GM19025 (cell line): ENCODE measurements around the gene DDI2.

ENCODE experiments used
- ATAC-seq: cut with Tn5 transposase; IDR thresholded peaks from one replicate; pipeline ENCODE4 v1.9.1; 2021; ENCODE audit warnings: mild to moderate bottlenecking, low read depth, moderate library complexity; ENCODE audit not compliant: unreplicated experiment

The DDI2 gene

DNA sequence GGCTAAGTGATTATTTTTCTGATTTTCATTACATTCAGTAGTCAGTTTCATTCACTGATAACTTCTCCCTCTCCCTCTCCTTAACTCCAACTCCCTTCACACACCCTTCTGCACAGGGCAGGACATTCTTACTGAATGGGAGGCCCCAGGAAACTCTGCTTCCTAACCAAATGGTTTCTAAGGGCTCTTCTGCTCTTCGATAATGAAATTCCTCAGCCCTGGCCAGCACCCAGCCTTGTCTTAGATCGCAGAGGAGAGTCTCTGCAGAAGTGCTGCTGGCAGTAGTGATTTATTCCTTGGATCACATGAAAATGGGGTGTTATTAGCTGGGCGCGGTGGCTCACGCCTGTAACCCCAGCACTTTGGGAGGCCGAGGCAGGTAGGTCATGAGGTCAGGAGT lies 83.2 kb downstream of the DDI2 start:
- ATAC-seq, result no peak

DNA sequence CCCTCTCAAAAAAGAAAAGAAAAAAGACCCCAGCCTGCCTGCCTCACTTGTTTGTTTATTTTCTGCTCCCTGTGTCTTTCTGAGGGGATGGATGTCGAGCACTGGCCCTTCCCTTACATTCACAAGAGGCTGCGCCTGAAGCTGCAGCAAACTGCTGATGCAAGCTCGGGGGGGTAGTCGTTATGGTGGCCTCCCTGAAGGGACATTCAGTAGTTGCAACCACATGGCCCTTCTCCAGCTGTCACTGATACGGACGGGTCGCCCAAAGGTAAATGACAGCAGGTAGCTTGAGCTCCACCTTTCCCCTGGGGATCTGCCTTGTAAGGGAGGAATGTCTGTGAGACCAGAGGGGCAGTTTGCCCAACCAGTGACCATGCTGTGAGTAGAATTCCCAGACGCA lies 84.5 kb downstream of the DDI2 start:
- no peak for ATAC-seq

DNA sequence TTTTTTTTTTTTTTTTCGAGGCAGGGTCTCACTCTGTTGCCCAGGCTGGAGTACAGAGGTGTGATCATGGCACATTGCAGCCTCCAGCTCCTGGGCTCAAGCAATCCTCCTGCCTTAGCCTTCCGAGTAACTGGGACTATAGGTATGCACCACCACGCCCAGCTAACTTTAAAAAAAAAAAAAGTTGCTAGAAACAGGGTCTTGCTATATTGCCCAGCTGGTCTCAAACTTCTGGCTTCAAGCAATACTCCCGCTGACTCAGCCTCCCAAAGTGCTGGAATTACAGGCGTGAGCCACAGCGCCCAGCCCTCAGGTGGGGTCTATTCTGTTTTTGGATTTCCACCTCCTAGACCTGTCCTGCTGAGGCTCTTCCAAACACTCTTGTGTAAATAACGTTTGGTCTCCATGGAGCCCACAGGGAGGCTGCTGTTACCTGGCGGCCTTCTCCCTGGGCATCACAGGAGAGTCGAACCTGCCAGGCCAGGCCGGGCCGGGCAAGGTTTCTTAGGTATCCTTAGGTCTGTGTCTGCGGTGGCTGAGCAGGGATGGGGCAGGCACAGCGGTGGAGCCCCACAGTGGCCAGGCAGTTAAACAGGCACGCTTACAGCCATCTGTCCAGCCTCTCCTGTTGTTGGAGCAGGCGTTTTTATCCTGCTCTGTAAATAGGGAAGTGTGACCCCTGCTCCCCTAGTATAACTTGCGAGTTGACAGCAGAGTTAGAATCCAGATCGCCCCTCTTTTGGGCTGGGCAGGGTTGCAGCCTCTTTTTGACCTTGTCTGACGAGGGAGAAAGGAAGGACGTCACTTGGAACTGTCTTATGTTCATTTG lies 85.7 kb downstream of the DDI2 start:
- no peak for ATAC-seq

DNA sequence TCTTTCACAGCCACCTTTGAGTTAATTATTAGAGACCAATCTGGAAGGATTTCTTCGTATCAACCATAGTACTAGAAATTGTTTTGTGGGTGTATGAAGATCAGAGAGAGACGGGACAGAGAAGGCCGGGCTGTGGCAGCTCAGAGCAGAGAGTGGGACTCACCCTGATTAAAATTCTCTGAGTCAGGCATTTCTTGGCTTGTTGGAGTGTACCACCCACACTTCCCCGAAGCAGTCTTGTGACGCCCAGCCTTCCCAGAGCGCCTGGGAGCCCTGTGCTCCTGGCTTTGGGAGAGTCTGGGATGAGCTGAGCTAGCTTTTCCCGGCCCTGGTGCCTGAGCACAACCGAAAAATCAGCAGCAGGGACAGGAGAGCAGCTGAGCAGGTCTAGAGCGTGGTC lies 86.3 kb downstream of the DDI2 start:
- ATAC-seq, result no peak

DNA sequence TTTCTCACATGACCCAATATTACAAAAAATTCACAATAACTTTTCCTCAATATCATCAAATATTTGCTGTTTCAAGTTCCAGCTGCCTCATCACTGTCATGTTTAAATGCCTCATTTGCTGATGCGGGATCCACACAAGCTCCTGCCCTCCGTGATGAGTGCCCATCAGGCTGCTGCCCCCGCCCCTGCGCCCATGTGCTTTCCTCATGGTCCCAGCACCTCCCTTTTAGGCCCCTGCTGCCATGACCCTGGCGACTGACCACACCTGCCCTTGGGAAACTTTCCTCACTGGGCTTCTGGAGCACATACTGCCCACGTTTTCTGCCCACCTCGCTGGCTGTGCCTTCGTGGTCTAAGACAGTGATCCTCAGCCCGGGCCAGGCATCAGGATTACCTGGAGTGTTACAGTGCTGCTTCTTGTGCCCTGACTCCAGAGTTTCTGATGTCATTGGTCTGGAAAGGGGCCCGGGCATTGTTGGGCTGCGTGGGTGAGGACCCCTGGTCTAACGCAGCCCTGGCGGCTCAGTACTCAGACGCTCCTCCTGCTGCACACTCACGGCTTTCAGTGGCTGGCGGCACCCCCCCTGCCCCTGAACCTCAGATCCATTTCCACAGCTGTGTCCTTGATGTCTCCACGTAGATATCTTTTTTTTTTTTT lies 87.4 kb downstream of the DDI2 start:
- ATAC-seq, result no peak

DNA sequence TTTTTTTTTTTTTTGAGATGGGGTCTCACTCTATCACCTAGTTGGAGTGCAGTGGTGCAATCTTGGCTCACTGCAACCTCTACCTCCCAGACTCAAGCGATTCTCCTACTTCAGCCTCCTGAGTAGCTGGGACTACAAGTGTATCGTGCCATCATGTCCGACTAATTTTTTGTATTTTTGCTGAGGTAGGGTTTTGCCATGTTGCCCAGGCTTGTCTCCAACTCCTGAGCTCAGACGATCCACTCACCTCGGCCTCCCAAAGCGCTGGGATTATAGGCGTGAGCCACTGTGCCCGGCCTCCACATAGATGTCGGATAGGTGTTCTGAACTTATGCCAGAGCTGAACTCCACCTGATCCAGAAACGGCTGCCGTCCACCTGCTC lies 87.9 kb downstream of the DDI2 start:
- ATAC-seq, result no peak

DNA sequence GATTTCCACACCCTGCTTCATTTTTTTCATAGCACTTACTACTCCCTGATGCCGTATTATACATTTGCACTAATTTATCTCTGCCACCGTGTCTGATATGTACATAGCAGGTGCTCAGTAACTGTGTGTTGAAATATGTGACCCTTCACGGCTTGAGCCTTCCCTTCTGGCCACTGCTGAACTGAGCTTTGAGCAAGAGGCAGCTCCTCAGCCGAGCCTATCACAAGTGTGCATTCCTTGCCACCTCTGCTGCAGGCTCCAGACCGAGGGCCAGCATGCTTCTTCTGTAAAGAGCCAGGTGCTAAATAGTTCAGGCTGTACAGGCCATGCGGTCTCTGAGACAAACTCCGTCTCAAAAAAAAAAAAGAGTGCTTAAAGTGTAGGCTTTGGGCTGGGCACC lies 89.5 kb downstream of the DDI2 start:
- ATAC-seq, result no peak

DNA sequence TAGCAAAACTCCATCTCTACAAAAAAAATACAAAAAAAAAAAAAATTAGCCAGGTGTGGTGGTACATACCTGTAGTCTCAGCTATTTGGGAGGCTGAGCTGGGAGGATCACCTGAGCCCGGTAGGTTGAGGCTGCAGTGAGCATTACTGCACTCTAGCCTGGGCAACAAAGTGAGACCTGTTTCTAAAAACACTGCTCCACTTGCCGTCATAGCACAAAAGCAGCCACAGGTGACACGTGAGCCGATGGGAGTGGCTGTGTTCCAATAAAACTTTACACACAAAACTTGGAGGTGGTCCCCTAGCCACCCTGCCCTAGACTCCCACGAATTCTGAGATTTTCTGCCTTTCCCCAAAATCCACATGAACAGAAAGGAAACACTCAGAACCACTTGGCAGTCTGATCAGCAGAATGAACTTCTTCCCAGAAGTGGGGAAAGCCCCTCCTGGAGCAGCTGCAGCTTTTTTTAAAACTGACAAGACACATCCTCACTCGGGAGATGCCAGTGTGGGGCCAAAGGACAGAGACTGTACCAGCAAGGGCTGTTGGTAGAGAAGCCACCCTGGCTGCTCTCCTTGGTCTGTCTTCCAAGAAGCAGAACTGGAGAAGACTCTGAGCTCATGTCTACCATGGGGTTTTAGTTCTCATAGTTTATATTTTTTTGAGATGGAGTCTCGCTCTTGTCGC lies 90.1 kb downstream of the DDI2 start:
- ATAC-seq, result no peak

DNA sequence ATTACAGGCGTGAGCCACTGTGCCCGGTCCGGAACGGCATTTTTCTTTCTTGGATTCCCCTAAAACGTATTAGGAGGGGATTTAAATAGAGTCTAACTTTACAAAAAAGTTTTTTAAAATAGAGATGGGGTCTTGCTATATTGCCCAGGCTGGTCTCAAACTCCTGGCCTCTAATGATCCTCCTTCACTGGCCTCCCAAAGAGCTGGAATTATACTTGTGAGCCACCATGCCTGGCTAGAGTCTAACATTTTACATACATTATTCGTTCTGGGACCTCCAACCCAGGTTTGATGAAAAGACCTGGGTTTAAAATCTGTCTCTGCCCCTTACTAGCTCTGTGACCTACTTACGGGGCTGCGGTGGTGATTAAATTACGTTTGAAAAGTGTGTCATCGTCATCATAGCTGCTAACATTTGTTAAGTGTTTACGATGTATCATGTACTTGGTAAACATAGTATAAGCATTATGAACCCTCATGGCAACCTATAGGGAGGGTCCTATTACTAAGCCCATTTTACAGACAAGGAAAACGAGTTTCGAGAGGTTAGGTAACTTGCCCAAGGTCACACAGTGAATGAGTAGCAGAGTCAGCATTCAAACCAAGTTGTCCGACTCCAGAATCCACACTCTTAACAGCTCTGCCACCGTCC lies 91.4 kb downstream of the DDI2 start:
- ATAC-seq, result no peak

DNA sequence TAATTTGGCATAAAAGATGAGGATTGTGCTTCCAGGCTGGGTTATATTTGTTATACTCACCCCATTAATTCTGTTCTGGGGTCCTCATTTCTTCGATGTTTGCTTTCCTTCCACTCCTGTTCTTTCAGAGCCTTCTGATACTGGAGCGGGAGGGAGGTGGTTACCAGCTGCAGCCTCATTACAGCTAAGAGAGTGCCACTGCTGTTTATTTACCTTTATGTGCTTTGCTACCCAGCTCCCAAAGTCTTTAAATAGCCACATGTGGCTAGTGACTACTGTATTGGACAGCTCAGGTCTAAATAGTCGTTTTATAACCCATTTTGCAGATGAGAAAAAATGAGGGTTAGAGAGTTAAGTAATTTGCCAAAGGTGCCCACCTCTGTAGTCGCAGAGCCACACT lies 92.0 kb downstream of the DDI2 start:
- no peak for ATAC-seq

DNA sequence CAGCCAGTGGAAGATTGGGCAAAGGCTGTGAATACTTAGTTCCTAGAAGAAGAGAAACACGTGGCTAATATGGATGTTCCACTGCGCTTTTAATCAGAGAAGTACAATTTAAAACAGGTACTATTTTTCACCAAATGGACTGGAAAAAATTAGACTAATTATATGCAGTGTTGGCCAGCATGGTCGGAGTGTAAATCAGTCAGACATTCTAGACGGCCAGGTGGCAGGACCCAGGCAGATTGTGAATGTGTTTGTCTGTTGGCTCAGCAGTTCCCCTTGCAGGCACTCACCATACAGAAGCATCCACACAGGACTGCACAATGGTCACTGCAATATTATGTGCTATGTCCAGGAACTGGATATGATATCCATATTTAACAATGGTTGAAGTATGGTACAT lies 94.9 kb downstream of the DDI2 start:
- no peak for ATAC-seq

DNA sequence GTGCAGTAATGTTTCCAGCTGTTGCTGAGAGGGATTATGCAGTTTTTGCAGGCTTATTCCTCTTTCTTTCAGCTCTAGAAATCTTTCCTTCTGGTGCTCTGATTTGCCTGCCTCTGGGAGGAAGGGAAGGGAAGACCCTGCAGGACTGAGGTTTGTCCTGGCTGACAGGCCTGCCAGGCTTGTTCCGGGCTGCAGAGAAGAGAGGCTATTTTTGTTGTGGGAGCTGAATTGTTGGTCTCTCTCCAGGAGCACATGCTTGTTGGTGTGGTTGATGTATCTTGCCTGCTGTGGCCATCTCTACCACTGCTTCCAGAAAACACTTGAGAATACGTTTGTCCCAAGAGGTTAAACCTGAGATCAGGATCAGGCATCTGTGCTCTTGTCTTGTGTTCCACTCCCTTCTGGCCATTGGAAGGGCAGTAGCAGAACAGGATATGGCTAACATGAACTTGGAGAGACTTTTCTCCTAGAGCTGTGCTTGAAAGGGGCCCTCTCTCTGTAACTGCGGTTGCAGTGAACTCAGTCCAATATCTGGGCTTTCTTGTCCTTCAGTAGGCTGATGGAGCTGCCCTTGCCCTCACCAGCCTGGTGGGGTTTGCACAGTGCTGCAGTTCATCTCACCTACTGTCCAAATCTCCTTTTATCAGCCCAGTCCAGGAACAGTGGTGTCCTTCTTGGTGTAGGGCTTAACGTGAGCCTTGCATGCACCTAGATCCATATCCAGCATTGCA lies 97.3 kb downstream of the DDI2 start:
- ATAC-seq, result no peak

DNA sequence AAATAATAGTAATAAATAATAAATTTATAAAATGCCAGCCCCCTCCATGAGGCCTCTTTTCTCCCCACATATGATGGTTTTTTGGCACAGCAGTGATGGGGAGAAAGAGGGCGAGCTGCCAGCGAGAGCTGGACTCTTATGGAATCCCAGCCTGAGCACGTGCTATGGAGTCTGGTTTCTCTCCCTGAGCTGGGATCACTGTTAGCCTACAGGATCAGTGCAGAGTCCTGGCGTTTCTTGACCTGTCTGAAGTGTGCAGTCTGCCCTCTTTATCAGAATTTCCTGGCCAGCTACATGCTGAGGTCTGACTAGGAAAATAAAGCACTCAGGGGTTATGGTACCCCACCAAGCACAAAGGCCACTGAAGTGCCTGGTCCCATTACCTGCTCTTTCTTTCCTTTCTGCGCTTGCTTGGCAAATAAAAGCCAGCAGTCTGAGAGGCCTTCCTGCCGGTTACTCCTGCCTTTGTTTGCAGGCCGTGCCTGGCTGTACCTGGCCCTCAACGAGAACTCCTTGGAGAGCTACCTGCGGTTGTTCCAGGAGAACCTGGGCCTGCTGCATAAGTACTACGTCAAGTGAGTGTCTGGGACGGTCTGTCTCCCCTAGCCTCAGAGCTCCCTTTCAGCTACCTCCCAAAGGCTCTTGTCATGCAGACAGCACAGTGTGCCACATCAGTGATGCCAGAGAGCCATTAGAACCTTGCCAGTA lies 100.3 kb downstream of the DDI2 start:
- no peak for ATAC-seq

DNA sequence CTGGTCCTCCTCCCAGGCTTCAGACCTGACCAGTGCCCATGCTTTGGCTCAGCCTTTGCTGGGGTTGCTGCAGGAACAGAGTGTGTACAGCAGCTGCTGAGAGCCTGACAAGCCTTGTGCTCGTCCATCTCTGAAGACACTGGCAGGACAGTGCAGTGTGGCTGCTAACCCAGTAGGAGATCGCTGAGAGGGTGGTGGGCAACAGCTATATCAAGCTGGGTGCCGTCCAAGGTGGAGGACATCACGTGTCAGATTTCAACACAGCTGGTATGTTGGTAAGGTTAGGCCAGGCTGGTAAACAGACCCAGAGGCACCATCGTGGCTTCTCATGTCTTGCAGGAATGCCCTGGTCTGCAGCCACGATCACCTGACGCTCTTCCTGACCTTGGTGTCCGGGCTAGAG lies 100.9 kb downstream of the DDI2 start:
- ATAC-seq, result no peak
